GM19043 (cell line): Measurements from ENCODE around the gene SNN.
A peak's percentile ranks its signal among the peaks of the same experiment; 100 is the strongest.

ENCODE experiments used
- ATAC-seq: cut with Tn5 transposase; IDR thresholded peaks from one replicate; pipeline ENCODE4 v1.9.1; 2021; ENCODE audit warnings: low read depth; ENCODE audit not compliant: unreplicated experiment

Gene SNN

DNA sequence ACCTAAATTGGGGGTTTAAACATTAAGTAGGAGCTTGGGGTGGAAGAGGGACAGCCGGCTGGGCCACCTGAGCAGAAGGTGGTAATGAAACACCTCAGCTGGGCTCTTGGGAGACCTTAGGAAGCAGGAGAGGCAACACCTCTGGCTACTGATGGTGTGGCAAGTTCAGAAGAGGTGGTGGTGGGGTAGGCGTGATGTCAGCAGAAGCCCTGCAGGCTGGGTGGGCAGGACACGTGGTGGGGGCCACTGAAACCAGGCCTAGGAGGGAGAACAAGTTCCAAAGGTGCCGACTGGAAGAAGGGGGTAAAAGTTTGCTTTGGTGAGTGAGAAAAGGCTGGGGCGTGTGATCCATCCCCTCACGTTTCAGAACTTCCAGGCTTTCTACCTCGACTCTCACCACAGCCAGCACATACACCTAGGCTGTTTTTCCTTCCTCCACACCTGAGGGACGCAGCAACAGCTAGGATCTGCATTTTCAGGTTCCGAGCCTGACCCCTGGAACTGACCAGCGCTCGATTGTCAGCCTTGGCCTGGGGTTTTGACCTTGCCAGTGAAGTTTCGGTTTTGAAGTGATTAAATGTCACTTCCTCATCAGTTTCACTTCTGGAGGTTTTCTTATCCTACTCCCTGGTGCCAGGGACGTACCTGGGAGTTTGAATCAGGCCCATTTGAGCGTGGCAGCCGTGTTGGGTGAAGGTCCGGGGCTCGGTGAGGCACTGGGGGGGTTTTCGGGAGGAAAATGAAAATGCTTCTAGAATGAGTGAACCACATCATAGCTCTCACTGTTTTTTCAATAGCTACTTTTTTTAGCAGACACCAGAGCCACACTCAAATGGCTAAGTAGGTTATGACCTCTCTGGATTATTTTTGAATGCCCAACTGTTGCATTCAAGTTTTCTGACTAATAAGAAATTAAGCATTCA, 10.0 kb downstream of the SNN start:
- ATAC-seq = no peak

DNA sequence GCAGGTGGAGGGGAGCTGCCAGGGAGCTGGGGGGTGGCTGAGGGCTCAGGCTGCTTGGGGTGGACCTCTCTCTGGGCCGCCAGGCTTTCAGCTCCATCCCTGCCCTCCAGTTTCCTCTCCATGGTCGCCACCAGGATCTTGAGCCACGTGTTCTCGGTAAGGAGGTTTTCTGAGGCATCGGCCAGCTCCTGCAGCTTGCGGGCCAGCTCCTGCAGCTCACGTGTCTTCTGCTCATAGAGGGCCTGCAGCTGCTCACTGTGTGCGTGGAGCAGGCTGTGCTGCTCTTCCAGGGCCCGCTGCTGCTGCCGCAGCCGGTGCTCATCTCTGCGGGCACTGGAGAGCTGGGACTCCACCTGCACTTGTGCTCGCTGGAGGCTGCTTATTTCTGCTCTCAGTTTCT, 11.0 kb downstream of the SNN start:
- ATAC-seq = no peak

DNA sequence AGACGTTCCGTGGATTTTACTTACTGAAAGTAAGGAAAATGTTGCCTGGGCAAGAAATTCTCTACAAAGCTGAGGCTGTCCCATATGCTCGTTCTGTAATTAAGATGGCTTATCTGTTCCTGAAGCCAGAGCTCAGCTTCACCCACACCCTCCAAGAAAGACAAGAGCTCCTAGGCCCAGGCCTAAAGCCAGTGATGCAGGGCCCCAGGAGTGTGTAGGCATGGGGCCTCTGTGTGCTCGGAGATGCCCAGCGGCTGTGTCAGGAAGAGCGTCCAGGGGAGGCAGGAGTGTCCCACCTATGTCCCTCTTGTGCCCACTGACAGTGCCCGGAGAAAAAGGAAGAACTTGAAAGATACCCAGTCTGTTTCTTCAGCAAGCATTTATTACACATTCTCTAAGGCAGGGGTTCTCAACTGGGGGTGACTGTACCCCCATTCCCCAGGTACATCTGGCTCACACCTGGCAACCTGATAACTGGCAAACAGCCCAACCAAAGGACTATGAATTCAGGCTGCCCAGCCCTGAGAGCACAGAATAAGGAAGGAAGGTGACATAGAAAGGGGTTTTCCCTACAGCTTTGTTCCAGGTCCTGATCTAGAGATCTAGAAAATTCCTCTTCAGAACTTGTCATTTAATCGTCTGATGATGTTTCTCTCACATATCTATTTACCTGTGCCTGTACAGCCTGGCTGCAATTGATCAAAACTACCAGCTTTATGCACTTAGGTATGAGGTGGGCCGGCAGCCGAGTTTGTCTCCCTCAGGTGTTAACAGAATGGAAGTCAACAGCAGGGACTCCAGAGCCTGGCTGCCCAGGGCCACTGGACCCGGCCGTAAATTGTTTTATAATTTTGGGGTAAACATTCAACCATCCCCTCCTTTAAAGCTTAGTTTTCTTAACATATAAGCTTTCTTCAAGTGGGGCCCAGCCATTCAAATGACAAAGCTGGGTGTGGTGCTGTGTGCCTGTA, 12.0 kb downstream of the SNN start:
- ATAC-seq = no peak

DNA sequence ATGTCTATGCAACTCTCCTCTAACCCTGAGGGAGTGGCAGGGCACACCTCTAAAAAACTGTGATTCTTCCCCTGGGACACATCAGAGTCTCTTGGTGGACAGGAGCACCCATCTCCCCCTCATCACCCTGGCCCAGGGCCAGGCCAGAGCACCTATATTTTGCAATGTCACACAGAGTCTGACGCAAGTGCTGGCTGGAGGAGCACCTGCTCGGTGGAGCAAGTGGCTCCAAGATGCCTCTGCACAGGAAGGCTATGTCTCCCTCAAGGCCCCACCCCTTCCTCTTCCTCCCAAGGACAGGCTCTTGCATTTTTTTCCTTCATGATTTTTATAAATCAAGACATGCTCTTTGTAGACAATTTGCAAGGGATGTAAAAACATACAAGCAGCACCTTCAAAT, 13.3 kb downstream of the SNN start:
- ATAC-seq = no peak

DNA sequence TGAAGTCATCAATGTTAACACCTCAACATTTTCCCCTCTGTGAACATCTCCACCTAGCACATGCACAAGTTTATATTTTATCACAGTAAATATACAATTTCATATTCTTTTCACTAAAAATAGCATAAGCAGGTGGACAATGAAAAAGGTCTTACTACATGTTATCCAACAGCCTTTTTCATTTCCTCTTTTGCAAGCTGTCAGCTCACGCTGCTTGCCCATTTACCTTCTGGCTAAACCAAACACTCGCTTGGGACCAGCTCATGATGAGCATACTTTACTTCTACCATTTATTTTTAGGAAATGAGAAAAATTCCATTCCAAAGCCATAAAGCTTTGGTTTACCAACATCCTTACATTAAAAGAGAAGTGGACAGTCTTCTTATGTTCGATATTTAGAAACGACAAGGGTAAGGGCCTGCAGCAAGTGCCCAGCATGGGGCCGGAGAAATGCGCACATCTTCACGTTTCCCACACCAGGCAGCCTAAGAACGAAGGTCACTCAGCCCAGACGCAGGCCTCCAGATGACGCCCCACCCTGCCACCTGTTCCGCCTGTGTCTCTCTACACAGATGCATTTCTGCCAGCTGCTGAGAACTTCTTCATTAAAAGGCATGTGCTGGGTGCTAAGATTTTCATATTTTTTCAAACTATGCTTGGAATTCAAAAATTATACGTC, 13.9 kb downstream of the SNN start:
- peak; percentile 44 for ATAC-seq

DNA sequence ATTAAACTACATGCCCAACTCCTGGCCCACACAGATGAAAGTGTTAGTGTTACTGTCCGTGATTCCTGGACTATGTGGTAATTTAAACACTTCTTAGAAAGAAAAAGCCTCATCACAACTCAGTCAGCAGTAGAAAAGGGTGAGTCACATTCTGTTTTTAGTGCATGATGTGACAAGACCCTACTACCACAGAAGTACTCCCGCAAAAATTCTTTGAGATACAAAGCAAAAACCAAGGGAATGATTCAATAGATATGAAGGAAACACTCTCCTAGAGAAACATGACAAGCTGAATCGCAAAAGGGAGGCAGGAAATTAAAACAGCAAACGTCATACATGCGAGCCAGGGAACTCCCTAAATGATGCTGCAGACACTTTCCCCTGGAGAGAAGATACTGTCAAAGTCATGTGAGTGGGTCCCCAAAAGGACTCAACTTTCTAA, 14.4 kb downstream of the SNN start:
- ATAC-seq = no peak

DNA sequence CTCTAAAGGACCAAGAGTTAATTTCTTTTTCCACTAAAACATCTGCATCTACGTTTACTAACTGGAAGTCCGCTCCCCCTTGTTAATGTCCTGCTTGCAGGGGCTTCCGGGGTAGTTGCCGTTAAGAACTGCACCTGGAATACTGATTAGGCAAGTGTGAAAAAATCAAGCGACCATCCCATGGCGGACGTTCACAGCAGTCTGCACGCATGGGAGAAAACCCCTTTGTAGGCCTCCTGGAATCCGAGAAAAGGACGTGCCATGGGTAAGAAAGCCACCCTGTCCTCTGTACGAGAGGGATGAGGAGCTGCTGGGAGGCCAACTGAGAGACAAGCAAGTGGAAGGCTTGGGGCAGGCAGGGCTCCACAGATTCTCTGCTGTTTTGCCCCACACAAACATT, 14.9 kb downstream of the SNN start:
- no peak for ATAC-seq

DNA sequence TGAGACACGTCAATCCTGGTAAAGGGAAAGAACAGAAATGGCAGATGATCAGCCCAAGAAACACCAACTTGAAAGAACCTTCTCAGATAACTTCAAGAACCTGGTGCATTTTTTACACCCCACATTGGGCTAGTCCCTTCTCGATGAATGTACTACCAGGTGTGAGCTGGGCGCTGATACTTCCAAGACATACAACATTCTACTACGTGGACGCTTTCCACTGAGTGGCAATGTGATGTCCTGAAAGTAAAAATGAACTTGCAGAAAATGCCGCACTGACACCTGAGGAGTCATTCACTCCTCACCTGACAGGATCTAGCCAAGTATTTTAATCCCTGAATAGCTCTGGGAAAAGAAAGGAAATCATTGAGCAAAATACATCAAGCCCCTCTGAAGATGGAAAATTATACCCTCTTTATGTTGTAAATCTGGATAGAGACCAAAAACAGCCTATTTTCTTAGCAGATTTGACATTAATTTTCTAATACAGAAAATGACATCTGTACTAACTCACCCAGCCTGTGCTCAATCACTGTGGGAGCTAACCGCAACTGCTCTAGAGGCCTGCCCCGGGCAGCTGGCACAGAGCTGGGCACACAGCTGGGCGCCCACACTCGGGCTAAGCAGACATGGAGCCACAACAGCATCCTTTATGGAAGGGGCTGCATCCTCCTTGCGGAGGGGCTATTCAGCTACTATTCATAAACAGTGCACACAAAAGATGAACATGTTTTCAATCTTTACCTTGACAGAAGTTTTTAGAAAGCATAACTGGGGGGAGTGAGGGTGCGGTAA, 16.2 kb downstream of the SNN start:
- no peak for ATAC-seq

DNA sequence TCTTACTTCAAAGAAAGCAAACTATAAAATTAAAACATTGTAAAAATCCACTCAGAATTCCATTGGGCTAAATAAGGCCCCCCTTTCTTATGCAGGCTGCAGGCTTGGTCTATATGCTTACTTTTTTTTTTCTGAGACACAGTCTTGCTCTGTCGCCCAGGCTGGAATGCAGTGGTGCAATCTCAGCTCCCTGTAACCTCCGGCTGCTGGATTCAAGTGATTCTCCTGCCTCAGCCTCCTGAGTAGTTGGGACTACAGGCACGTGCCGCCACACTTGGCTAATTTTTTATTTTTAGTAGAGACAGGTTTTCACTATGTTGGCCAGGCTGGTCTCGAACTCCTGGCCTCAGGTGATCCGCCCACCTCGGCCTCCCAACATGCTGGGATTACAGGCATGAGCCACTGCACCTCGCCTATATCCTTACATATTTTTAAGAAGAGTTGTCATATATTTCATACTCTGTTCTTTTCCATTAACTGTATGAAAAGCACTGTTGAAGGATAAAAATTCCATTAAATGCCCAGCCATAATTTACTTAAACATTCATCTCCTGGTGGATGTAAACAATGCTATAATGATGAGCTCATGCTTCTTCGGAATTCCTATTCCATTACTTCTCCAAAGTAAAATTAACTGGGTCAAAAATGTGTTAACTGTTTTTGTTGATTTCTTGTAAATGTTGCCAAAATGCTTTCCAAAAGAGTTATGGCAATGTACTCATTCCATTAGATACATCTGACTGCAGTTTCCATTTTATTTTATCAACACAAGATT, 17.8 kb downstream of the SNN start:
- no peak for ATAC-seq

DNA sequence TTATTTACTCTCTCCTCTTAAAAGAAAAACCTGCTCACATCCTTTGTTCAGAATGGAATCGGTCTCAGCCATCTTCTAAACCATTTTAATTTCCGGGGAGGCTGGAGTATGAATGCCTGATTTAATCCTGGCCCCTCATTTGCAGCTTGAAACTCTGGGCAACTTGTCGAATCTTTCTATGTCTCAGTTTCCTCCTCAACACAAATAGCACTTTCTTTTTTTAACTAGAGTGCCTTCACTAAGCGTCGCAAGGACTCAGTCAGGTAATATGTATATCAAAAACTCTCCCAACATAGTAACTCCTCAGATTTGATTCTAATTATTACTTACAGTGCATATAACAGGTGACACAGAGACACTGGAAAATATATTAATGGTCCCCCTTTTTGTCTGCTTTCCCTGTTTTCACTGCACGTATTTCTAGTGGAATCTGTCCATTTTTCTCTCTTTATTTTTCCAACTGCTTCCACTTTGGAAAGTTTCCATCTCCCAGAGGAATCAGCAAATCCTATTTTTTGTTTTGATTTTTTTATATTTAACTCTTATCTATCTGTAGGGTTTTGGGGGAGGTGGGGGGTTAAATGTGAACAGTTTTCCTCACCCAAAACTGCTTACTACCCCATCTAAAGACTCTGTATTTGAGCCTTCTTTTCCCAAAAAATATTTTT, 18.6 kb downstream of the SNN start:
- no peak for ATAC-seq

DNA sequence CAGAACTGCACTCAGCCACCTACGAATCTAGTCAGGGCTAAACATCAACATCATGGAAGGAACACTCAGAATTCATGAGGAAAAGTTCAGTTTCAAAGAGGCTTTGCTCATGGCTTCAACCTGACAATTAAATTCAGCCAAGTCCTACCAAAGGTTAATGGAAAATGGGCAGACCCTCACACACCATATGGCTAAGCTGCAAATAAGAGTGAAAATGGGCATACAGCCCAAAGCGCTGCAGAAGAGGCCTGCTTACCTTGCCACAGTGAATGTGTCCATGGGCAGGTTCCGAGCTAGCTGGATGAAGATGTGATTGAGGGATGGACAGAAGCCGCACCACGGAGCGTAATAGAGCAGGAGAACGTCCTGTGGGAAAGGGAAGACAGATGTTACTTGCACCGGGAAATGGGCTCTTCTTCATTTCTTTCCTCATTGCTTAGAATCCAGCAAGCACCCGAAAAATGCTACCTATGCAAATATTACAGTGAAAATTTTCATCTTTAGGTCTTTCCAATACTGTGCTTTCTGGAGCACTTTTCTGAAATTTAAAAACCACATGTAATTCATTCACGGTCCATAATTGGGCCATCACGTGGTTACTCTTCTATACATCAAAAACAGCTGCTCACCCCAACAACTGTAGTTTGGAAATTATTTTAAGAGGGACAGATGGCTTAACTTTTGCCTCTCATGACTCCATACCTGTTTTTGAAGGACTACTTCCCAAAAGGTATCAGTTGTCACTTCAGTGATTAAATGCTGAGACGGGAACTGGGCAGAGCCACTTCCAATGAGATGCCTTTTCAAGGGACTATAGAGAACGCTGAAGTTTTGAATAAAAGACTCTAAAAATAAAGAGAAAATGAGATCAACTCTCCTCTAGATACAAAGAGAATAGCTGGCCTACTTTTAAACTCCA, 19.6 kb downstream of the SNN start:
- ATAC-seq = no peak

DNA sequence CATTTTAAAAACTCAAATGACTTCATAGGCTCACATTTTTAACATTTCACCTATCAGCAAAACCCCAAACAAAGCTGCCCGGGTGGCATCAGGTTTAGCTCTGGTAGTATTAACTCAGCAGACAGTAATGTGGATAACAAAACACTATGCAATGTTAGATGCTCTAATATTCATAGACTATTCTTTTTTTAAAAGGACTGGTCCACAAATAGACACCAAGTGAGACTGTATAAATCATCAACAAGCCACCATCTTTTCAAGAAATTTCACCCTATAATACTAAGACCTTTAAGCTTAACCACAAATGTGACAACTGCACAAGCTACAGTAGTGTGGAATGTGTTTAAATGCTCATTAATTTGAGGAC, 20.2 kb downstream of the SNN start:
- ATAC-seq = no peak

DNA sequence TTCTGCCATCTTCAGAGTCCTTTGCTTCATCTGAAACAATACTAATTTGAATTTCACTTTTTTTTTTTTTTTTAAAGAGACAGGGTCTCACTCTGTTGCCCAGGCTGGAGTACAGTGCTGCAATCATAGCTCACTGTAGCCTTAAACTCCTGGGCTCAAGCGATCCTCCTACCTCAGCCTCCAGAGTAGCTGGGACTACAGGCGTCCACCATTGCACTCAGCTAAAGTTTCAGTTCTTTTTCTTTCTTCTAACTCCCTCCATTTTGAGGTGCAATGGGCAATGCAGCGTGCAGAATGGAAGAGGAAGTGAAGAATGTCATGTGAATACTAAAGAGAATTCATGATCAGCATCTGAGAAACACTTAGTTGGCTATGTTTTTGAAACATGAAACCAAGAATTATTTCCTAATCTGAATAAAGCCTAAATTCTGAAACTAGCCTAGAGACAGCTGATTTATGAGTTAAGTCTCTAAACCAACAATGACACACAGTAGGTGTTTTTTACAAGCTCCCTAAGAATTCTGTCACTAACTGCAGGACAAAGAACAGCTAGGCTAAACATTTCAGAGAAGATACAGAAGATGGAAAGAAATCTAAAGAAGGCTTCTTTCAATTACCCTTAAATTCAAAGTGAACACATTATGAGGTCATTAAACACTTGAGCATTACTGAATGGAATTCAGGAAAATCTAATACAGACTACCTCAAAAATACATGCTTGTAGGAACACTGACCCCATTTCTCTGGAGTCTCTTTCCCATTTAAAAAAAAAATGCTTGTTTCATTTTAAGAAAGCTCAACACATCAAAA, 21.0 kb downstream of the SNN start:
- peak; percentile 80 for ATAC-seq

DNA sequence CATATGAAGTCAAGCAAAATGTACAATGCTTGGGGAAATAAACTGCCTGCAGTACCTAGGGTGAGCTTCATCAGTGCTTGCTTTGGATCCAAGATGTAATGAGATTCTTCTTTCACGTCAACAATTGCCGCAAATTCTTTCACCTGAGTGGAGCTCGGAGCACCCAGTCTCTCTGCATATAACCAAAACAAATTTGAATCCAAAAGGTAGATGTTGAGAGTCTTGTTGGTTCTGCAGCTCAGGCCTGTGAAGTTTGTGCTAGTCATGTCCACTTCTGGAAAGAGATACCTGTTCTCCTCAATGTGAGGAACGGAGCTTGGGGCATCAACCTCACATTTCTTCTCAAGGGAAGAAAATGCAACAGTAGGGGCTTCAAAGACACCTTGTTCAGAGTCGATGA, 23.0 kb downstream of the SNN start:
- no peak for ATAC-seq

DNA sequence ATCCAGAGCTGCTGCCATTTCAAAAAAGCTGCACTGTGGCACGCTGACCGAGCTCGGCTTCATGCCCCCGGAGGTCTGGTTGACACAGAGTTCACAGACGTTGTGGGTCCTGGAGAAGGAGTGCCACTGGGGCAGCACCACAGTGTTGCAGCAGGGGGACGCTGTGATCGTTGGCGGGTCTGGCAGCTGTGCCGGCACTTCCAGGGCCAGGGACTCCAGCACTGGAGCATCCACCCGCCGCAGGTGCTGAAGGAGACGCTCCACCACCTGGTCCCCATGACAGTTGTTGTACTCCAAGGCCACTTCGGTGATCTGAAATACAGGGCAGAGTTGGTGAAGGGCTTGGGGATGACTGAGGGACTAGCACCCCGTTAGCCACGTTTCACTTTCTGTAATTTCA, 23.5 kb downstream of the SNN start:
- ATAC-seq = no peak

DNA sequence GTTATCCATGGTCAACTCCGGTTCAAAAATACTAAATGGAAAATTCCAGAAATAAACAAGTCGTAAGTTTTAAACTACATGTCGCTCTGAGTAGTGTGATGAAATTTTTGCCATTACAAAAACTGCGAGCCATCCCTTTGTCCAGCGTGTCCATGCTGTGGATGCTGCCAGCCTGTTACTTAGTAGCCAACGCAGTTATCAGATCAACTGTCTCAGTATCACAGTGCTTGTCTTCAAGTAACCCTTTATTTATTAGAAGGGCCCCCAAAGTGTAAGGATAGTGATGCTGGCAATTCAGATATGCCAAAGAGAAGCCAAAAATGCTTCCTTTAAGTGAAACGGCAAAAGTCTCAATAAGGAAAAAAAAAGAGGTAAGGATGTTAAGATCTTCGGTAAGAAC, 23.9 kb downstream of the SNN start:
- no peak for ATAC-seq

DNA sequence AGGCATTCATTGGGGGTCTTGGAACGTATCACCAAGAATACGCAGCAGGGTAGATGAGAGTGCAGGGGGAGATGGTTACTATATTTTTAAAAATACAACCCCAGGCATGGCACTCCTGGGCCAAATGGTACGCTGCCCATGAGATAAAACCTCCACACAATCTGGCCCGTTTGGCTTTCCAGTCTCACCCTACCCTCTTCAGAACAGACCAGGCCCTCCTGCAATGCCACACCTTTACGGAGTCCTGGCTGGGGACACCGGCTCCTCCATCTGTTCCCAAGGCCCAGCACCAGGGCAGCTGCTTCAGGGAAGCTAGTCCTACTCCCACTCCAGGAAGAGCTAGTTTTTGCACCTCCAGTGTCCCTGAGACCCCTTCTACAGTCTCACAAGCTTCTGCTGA, 24.4 kb downstream of the SNN start:
- no peak for ATAC-seq
